Activated CD4-positive, alpha-beta T cell treated with anti-CD3 and anti-CD28 coated beads, Interleukin-2, Interleukin-4, amounts not matched to agents 100 ng/mL and 50 ng/mL, durations not matched to agents 16 hours and 8 hours (primary cell): Measurements from ENCODE around the gene CCDC138.
"Not testable (repeated sequence)": the region's sequence is repeated elsewhere in the genome, so short reads cannot be mapped to it uniquely, and the experiment has no call there.

Source experiments
- DNase-seq: peaks from one replicate; pipeline ENCODE4 v3.0.0-alpha.2; 2020; ENCODE audit warnings: low spot score

CCDC138 gene, protein sequence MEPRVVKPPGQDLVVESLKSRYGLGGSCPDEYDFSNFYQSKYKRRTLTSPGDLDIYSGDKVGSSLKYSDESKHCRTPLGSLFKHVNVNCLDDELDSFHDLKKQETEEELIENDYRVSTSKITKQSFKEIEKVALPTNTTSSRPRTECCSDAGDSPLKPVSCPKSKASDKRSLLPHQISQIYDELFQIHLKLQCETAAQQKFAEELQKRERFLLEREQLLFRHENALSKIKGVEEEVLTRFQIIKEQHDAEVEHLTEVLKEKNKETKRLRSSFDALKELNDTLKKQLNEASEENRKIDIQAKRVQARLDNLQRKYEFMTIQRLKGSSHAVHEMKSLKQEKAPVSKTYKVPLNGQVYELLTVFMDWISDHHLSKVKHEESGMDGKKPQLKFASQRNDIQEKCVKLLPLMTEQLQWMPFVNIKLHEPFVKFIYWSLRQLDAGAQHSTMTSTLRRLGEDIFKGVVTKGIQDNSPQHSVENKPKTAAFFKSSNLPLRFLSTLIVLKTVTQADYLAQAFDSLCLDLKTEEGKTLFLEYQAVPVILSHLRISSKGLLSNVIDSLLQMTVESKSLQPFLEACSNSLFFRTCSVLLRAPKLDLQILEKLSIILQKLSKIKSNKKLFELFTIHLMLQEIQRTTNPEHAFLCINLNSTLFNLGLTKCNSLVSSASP

DNA sequence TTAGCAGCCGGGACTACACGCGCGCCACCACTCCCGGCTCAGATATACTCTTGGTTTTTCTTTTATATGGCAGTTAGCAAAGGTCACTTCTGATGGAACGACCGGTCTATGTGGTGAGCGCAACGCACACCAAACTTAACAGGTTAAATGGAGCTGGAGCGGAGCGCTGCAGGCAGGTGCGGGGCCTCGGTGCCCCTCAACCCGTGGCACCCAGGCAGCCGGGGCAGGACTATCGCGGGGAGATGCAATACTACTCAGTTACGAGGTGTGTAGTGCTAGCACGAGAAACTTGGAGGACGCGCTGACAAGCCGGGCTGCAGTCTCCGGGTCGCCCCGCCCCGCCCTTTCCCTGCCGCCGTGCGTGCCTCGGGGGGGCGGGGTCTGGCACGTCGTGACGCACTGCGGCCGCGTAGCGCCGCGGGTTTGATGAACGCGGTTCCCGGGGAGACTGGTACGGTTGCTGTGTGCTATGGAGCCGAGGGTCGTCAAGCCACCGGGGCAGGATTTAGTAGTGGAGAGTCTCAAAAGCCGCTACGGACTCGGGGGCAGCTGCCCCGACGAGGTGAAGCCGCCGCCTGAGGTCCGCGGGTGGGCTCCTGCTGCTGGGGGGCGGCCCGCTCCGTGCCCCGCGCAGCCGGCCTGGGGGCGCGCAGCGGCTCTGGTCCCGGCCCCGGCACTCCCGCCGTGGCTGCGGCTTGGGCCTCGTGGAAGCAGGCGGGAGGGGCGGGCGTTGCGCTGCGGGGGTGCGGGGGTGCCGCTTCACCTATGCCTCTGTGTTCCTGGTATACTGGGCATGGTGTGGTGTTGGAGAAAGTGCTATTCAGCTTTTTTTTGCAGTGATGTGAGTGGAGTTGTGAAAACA is at the start of gene CCDC138:
Gene CCDC138, plus strand, starts transcription at position 418 of the 862 bp plus-strand sequence. Its CDS starts 52 bp downstream, at position 470.
- DNase-seq, result peak; percentile 94

DNA sequence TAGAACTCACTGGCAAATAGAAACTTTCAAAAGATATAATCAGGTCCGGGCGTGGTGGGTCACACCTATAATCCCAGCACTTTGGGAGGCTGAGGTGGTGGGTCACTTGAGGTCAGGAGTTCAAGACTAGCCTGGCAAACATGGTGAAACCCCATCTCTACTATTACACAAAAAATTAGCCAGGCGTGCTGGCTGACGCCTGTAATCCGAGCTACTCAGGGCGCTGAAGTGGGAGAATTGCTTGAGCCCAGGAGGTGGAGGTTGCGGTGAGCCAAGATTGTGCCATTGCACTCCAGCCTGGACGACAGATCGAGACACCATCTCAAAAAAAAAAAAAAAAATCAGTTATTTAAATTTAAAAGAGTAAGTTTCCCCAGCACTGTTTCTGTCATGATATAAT is 28.6 kb upstream of the CCDC138 start:
- DNase-seq, result not testable (repeated sequence)

DNA sequence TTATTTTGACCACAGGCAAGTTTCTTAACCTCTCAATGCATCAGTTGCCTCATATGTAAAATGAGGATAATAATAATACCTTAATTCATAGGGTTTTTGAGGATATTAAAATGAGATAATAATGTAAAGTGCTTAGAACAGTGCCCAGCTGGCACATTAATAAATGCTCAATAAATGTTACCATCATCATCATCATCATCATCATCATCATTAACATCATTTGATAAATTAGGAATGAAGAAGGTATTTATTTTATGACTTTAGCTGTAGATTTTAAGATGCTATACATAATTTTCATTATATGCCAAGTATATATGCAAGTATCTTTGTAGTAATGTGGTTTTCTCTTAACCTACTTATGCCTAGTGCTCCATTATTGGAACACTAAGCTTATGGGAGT is 24.0 kb upstream of the CCDC138 start:
- DNase-seq, result not testable (repeated sequence)

DNA sequence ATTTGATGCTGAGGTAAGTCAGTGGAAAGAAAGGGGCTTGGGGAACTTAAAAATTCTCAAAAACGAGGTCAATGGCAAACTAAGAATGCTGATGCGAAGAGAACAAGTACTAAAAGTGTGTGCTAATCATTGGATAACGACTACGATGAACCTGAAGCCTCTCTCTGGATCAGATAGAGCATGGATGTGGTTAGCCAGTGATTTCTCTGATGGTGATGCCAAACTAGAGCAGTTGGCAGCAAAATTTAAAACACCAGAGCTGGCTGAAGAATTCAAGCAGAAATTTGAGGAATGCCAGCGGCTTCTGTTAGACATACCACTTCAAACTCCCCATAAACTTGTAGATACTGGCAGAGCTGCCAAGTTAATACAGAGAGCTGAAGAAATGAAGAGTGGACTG is 19.9 kb upstream of the CCDC138 start:
- not testable (repeated sequence) for DNase-seq

DNA sequence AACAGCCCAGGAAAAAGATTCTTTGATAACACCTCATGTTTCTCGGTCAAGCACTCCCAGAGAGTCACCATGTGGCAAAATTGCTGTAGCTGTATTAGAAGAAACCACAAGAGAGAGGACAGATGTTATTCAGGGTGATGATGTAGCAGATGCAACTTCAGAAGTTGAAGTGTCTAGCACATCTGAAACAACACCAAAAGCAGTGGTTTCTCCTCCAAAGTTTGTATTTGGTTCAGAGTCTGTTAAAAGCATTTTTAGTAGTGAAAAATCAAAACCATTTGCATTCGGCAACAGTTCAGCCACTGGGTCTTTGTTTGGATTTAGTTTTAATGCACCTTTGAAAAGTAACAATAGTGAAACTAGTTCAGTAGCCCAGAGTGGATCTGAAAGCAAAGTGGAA is 18.7 kb upstream of the CCDC138 start:
- DNase-seq, result not testable (repeated sequence)

DNA sequence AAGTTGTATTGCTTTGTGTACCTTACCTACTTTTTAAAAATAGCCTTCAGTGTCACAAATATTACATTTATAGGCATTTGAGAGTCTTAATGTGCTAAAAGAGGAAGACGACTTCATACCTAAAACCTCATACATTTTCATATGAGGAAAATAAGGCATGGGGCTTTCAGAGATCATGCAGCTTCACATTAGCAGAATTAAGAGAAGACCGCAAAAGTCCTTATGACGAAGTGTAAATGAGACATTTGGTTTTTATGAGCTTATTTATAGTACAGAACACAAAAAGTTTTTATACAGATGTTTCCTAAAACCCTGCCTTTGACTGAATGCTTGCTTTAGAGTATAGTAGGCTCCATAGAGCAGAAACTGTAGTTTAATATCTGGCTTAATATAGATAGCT is 10.1 kb upstream of the CCDC138 start:
- DNase-seq, result no peak

DNA sequence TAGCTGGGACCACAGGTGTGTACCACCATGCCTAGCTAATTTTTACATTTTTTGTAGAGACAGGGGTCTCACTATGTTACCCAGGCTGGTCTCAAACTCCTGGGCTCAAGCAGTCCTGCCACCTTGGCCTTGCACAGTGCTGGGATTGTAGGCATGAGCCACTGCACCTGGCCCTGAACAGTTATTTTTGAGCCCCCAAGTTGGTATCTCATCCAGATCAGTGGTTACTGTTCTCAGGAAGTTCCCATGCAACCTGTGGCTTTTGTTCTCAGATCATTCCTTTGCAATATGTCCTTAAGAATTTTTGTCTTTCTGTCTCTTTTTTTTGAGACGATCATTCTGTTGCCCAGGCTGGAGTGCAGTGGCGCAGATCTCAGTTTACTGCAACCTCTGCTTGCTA is 7.7 kb upstream of the CCDC138 start:
- DNase-seq, result no peak

DNA sequence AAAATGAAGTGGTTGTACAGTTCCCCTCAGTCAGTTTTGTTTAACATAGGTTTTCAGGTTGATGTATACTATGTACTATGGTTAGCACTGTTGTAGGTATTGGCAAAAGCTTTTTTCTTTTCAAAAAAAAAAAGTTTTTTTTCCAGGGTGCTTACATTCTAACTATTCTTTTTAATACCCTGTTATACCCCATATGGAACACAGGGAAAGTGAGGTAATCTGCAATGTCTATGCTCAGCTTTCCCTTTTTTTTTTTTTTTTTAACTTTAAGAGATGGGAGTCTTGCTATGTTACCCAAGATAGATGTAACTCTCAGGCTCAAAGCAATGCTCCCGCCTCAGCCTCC is 590 bp upstream of the CCDC138 start:
- DNase-seq, result no peak

DNA sequence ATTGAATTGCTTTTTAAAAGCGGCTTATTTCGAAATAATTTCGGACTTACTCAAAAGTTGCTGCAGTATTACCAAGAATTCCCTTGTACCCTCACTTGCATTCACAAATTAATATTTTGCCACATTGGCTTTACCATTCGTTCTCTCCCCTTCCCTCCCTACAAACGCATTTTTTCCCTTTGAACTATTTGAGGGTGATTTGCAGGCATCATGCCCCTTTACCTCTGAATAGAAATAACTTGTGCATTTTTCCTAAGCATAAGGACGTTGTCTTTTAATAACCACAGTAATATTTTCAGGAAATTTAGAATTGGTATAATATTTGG is 608 bp downstream of the CCDC138 start:
- no peak for DNase-seq

DNA sequence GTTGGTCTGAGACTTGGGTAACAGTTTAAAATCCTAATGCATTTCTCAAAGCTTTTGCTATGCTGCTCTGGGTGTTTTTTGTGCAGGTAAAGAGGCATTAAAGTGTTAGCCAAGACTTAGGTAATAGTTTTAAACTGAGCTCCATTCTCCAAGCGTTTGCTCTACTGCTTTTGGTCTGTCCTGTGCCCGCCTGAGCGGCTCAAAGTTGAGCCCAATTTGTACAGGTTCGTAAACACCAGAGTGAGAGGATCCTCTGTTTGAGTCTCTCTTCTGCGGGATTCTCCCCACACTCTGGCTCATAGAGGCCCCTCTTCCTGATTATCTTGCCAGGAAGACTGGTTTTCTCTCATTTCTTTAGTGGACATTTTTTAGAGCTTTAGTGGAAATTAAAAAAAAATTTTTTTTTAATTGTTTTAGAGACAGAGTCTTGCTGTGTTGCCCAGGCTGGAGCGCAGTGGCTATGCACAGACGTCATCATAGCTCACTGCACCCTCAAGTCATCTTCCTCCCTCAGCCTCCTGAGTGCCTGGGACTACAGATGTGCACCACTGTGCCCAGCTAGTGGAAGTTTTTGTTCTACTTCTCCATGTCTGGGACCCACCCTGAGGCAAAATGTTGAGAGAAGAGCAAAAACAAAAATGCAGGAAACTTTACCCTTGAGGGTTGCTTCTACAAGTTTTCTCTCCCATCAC is 16.6 kb downstream of the CCDC138 start:
- no peak for DNase-seq

DNA sequence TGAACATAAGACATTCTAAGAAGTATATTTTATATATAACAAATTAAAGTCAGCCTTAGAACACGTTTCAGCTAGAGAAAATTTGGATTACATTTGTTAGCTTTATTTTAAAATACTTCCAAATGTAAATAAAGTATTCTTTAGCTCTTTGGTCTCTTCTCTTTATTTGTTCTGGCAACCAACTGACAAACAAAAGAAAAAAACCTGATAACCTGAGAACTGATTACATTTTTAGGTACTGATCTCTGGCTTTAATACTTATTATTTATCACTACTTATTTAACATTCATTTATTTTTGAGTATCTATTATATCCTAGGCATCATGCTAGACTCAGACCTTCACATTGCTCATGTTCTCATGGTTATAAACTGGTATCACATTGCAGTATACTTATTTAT is 18.5 kb downstream of the CCDC138 start:
- no peak for DNase-seq

DNA sequence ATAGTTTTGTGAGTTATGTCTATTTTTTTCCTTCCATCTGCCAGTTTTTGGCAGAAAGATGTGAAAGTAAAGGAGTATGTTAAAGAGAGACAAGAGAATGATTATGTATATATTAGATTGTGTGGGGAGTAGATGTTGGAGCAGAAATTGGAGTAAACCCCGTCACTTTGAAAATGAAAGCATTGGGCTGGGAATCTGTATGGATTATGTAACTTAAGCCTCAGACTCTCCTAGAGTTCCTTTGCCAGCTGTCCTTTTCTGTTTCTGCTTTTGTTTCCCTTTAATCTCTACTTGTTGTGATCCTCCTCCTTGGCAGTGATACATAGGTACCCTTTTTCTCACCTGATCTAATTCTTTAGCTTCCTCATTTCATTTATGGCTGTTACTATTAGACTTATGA is 19.2 kb downstream of the CCDC138 start:
- no peak for DNase-seq

DNA sequence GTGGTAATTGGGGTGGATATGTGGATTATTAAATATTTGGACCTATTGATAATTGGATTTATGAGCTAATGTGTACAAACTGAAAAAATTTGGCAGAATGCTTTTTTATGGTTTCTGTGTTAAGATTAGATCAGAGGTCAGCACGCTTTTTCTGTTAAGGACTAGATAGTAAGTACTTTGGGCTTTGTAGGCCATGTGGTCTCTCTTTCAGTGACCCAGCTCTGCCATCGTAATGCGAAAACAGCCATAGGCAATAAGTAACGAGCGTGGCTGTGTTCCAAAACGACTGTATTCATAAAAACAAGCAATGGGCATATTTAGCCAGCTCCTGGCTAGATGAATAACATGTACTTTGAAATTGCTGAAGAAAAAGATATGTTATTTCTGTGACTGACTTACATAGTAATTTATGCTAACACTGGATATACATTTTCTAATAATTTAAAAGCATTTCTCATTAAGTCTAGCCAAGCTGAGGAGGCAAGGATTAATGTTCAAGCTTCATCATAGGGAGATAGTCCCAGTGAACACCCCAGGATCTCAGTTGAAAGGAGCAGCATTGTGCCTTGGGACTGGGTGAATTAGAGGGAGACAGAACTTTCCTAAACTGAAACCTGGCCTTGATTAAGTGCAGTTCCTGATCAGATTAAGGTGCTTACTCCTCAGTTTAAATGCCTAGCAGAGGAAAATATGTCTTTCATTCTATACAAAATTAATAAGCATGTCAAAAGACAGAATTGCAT is 20.0 kb downstream of the CCDC138 start:
- DNase-seq, result no peak

DNA sequence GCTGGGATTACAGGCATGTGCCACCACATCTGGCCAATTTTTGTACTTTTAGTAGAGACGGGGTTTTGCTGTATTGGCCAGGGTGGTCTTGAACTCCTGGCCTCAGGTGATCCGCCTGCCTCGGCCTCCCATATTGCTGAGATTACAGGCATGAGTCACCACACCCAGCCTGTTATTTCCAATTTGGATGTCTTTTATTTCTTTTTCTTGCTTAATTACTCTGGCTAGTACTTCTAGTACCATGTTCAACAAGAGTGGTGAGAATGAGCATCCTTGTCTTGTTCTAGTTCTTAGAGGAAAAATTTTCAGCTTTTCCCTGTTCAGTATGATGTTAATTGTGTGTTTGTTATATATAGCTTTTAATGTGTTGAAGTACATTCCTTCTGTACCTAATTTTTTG is 23.4 kb downstream of the CCDC138 start:
- DNase-seq, result no peak

DNA sequence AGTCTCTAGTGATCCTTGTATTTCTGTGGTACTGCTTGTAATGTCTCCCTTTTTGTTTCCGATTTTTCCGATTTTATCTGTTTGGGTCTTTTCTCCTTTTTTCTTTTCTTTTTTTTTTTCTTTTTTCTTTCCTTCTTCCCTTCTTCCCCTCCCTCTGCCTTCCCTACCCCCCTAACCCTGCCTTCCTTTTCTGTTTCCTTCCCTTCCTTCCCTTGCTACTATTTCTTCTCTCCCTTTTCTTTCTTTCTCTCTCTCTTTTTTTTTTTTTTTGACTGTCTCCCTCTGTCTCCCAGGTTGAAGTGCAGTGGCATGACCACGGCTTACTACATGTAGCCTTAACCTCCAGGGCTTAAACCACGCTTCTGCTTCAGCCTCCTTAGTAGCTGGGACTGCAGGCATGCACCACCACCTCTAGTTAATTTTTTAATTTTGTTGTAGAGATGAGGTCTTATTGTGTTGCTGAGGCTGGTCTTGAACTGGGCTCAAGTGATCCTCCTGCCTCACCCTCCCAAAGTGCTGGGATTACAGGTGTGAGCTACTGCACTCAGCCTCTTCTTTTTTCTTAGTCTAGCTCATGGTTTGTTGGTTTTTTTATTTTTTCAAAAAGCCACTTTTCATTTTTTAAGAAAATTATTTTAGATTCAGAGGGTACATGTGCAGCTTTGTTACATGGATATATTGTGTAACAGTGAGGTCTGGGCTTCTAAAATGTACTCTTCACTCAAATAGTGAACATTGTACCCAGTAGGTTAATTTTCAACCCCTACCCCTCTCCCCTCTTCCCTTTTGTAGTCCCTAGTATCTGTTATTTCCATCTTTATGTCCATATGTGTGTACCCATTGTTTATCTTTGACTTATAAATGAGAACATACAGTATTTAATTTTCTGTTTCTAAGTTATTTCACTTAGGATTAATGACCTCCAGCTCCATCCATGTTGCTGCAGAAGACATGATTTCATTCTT is 24.7 kb downstream of the CCDC138 start:
- no peak for DNase-seq

DNA sequence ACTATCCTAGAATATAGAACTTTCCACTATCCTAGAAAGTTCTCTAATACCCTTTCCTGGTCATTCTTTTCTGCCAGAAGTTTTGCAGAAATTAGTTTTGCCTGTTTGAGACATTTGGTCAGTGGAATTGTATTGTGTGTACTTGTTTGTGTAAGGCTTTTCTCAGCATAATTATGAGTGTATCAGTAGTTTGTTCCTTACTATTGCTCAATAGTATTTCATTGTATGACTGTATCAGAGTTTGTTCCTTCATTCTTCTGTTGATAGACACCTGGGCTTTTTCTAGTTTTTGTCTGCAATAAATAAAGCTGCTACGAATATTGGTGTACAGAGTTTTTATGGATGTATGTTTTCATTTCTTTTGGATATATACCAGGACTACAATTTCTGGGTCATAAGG is 27.2 kb downstream of the CCDC138 start:
- no peak for DNase-seq

DNA sequence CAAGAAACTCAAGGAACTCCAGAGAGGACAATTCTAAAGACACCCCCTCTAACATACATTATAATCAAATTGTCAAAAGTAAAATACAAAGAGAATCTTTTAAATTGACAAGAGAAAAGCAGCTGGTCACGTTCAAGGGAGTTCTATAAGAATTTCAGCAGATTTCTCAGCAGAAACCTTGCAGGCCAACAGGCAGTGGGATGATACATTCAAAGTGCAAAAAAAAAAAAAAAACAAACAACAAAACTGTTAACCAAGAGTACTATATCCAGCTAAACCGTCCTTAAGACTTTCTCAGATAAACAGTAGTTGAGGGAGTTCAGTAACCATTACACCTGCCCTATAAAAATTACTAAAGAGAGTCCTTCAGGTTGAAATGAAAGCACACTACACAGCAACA is 33.9 kb downstream of the CCDC138 start:
- DNase-seq, result no peak

DNA sequence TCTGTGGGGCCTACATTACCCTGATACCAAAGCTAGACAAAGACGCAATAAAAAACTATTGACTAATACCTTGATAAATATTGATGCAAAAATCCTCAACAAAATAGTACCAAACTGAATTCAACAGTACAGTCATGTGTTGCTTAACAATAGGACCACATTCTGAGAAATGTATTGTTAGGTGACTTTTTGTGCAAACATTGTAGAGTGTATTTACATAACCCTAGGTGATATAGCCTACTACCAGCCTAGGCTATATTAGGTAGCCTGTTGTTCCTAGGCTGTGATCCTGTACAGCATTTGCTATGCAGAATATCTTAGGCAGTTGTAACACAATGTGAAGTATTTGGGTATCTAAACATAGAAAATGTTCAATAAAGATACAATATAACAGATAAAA is 36.7 kb downstream of the CCDC138 start:
- no peak for DNase-seq

DNA sequence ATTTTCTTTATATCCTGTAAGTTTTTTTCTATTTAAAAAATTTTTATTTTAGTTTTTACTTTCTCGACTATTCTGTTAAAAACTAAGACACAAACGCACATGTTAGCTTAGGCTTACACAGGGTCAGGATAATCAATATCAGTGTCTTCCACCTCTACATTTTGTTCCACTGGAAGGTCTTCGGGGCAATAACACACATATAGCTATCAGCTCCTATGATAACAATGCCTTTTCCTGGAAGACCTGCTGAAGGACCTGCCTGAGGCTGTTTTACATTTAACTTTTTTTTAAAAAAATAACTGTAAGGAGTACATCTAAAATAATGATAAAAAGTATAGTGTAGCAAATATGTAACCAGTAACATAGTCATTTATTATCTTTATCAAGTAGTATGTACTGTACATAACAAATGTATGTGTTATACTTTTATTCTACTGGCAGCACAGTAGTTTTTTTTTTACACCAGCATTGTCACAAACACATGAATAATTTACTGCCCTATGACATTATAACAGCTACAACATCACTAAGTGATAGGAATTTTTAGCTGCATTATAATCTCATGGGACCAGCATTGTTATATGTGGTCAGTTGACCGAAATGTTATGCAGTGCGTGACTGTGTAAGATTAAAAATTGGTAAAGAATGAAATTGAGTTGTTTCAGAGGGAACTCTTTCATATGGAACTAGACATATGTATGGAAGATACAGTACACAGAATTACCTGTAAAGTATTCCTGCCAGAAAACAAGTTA is 37.9 kb downstream of the CCDC138 start:
- no peak for DNase-seq

DNA sequence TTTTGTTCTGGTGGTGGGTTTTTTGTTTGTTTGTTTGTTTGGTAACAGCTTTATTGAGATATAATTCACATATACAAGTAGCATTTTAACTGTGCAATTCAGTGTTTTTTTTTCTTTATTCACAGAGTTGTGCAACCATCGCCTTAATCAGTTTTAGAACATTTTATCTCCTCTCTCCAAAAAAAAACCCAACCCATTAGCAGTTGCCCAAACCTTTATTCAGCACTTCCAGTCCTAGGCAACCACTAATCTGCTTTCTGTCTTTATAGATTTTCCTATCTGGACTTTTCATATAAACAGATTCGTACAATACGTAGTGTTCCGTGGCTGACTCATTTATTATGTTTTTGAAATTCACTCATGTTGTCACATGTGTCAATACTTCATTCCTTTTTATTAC is 38.7 kb downstream of the CCDC138 start:
- DNase-seq, result no peak
